H9 (cell line): ENCODE measurements around the gene IER3. TPM values are rescaled to one million over a fixed set of nuclear protein-coding genes. Genes with fewer than 3 reads are reported as not detected.

Experiments
- DNase-seq: peaks from one replicate; pipeline ENCODE4 v3.0.0-alpha.2; 2017
- H2AFZ ChIP-seq: one replicate; pipeline ENCODE4 v1.6.1; 2013; ENCODE audit warnings: mild to moderate bottlenecking, low read length, control low read depth, moderate library complexity
- H2AK5ac ChIP-seq: 2 replicates; pipeline ENCODE4 v1.6.1; 2013; ENCODE audit warnings: low read length, control low read depth, mixed read lengths; ENCODE audit not compliant: insufficient read length
- H2BK120ac ChIP-seq: one replicate; pipeline ENCODE4 v1.6.1; 2013; ENCODE audit warnings: low read depth, mild to moderate bottlenecking, low read length, control low read depth, inconsistent platforms; ENCODE audit not compliant: poor library complexity, severe bottlenecking
- H2BK12ac ChIP-seq: 2 replicates; pipeline ENCODE4 v1.6.1; 2013; ENCODE audit warnings: low read length, control low read depth, mixed read lengths, low read depth; ENCODE audit not compliant: insufficient read length
- H2BK15ac ChIP-seq: 2 replicates; pipeline ENCODE4 v1.6.1; 2013; ENCODE audit warnings: low read depth, low read length, control low read depth
- H2BK20ac ChIP-seq: one replicate; pipeline ENCODE4 v1.6.1; 2013; ENCODE audit warnings: low read depth, mild to moderate bottlenecking, low read length, control low read depth, inconsistent platforms; ENCODE audit not compliant: poor library complexity, severe bottlenecking
- H2BK5ac ChIP-seq: 2 replicates; pipeline ENCODE4 v1.6.1; 2013; ENCODE audit warnings: low read length, control low read depth, mixed read lengths; ENCODE audit not compliant: insufficient read length
- H3K14ac ChIP-seq: 2 replicates; pipeline ENCODE4 v1.6.1; 2013; ENCODE audit warnings: low read length, control low read depth; ENCODE audit not compliant: insufficient read depth
- H3K18ac ChIP-seq: 2 replicates; pipeline ENCODE4 v1.6.1; 2013; ENCODE audit warnings: low read depth, mild to moderate bottlenecking, mixed read lengths, low read length, control low read depth; ENCODE audit not compliant: insufficient read length
- H3K23ac ChIP-seq: 2 replicates; pipeline ENCODE4 v1.6.1; 2013; ENCODE audit warnings: low read length, control low read depth, mixed read lengths, low read depth; ENCODE audit not compliant: insufficient read length
- H3K23me2 ChIP-seq: 2 replicates; pipeline ENCODE4 v1.6.1; 2013; ENCODE audit warnings: low read depth, mild to moderate bottlenecking, mixed read lengths, low read length, control low read depth; ENCODE audit not compliant: insufficient read length, poor library complexity, severe bottlenecking
- H3K27ac ChIP-seq: 2 replicates; pipeline ENCODE4 v1.5.1; 2013; ENCODE audit warnings: low read length, control low read depth, mixed read lengths, low read depth; ENCODE audit not compliant: insufficient read length
- H3K27me3 ChIP-seq: 2 replicates; pipeline ENCODE4 v1.6.1; 2013; ENCODE audit warnings: low read length, control low read depth, inconsistent platforms; ENCODE audit not compliant: insufficient read depth
- H3K4ac ChIP-seq: 2 replicates; pipeline ENCODE4 v1.6.1; 2013; ENCODE audit warnings: low read depth, mild to moderate bottlenecking, control low read depth, inconsistent platforms, low read length, moderate library complexity
- H3K4me1 ChIP-seq: 2 replicates; pipeline ENCODE4 v1.6.1; 2013; ENCODE audit warnings: low read length, control low read depth, inconsistent platforms; ENCODE audit not compliant: insufficient read depth
- H3K4me2 ChIP-seq: 2 replicates; pipeline ENCODE4 v1.6.1; 2013; ENCODE audit warnings: low read length, control low read depth, mixed read lengths; ENCODE audit not compliant: insufficient read length, insufficient read depth
- H3K56ac ChIP-seq: 2 replicates; pipeline ENCODE4 v1.6.1; 2013; ENCODE audit warnings: low read depth, mild to moderate bottlenecking, mixed read lengths, low read length, control low read depth; ENCODE audit not compliant: insufficient read length
- H3K79me1 ChIP-seq: 2 replicates; pipeline ENCODE4 v1.6.1; 2013; ENCODE audit warnings: low read depth, mild to moderate bottlenecking, moderate library complexity, low read length, control low read depth, inconsistent platforms; ENCODE audit not compliant: insufficient read depth, poor library complexity, severe bottlenecking
- H3K79me2 ChIP-seq: 2 replicates; pipeline ENCODE4 v1.6.1; 2013; ENCODE audit warnings: low read length, control low read depth, inconsistent platforms; ENCODE audit not compliant: insufficient read depth
- H3K9ac ChIP-seq: 2 replicates; pipeline ENCODE4 v1.6.1; 2013; ENCODE audit warnings: low read length, control low read depth, mixed read lengths; ENCODE audit not compliant: insufficient read length; ENCODE audit errors: extremely low read depth
- H3K9me3 ChIP-seq: one replicate; pipeline ENCODE4 v1.6.1; 2013; ENCODE audit warnings: low read depth, low read length, inconsistent platforms; ENCODE audit not compliant: control insufficient read depth
- H3T11ph ChIP-seq: one replicate; pipeline ENCODE4 v1.6.1; 2013; ENCODE audit warnings: mild to moderate bottlenecking, low read length, control low read depth, inconsistent platforms
- H4K20me1 ChIP-seq: one replicate; pipeline ENCODE4 v1.6.1; 2013; ENCODE audit not compliant: control insufficient read depth, insufficient read length, insufficient read depth
- H4K5ac ChIP-seq: 2 replicates; pipeline ENCODE4 v1.6.1; 2013; ENCODE audit warnings: low read depth, mild to moderate bottlenecking, mixed read lengths, low read length, control low read depth; ENCODE audit not compliant: insufficient read length
- H4K8ac ChIP-seq: replicated peaks from 2 replicates; pipeline ENCODE4 v1.6.1; 2013; ENCODE audit warnings: low read length, control low read depth, mixed read lengths, low read depth; ENCODE audit not compliant: insufficient read length
- H4K91ac ChIP-seq: 2 replicates; pipeline ENCODE4 v1.6.1; 2013; ENCODE audit warnings: low read depth, mild to moderate bottlenecking, moderate library complexity, mixed read lengths, low read length, control low read depth; ENCODE audit not compliant: insufficient read length
- H3K27ac Mint-ChIP-seq, 3 experiments: 2 replicates in 2 of 3; 3 replicates in 1 of 3; pipeline ENCODE4 v1.8.0; 2020 to 2021; ENCODE audit warnings: mixed read lengths in 3 of 3, mild to moderate bottlenecking in 1 of 3, moderate library complexity in 1 of 3
- H3K27me3 Mint-ChIP-seq: 2 replicates; pipeline ENCODE4 v1.8.0; 2021; ENCODE audit warnings: low read depth, mild to moderate bottlenecking, moderate library complexity, mixed read lengths
- H3K36me3 Mint-ChIP-seq, 3 experiments: 2 replicates in 2 of 3; 3 replicates in 1 of 3; pipeline ENCODE4 v1.8.0; 2020 to 2021; ENCODE audit warnings: low read depth in 3 of 3, mixed read lengths in 3 of 3; ENCODE audit not compliant: insufficient read depth in 1 of 3
- H3K4me1 Mint-ChIP-seq, 2 experiments: 2 replicates each; pipeline ENCODE4 v1.8.0; 2020; ENCODE audit warnings: mixed read lengths in 2 of 2
- H3K4me3 Mint-ChIP-seq, 2 experiments: 2 replicates in 1 of 2; 3 replicates in 1 of 2; pipeline ENCODE4 v1.8.0; 2020 to 2021; ENCODE audit warnings: mild to moderate bottlenecking in 2 of 2, mixed read lengths in 2 of 2, moderate library complexity in 1 of 2
- H3K9me3 Mint-ChIP-seq, 2 experiments: 2 replicates in 1 of 2; 3 replicates in 1 of 2; pipeline ENCODE4 v1.8.0; 2020; ENCODE audit warnings: mild to moderate bottlenecking in 2 of 2, mixed read lengths in 2 of 2, moderate library complexity in 1 of 2
- CTCF ChIP-seq: fragments of 200-600 bp; sonication (generic); conservative IDR thresholded peaks from 3 replicates; pipeline ENCODE4 v1.8.0; 2021; ENCODE audit warnings: antibody characterized with exemption, mild to moderate bottlenecking
- WGBS: extraction: QIAGEN DNeasy Blood & Tissue Kit; methylation state at CpG from one replicate; pipeline ENCODE4 v1.1.7; 2013; ENCODE audit warnings: missing lambda C conversion rate, low lambda C conversion rate, mixed read lengths; ENCODE audit not compliant: insufficient read length; ENCODE audit errors: extremely low coverage; 5-methylcytosine and 5-hydroxymethylcytosine counted together
- total RNA-seq: library from RNA; stranded (reverse); gene quantifications from 2 replicates; pipeline ENCODE4 v1.2.1, GENCODE V29; 2021

Gene IER3
- total RNA-seq, 1 experiment from 2014 or later, result 43.5 TPM

GRCh38 chr6:30779850-30780641, 35.7 kb upstream of the IER3 start:
- H4K20me1 ChIP-seq, result no peaks in the 10 kb centered on the region
- H2BK5ac ChIP-seq, result no peak overlapping the region
- no peak overlapping the region for H3K4me2 ChIP-seq
- H2BK20ac ChIP-seq, result no peak overlapping the region
- Mint-ChIP-seq H3K27me3 (peaks cover 11% of the 10 kb centered on the region), H3K4me1 (peaks cover 15 to 17% of the 10 kb centered on the region in 2 experiments), H3K9me3 (peaks cover 11 to 13% of the 10 kb centered on the region in 2 experiments), H3K4me3 (no peak overlapping the region), H3K36me3 (peaks cover 7 to 18% (median 10%) of the 10 kb centered on the region in 3 experiments), H3K27ac (no peak overlapping the region)
- H2AK5ac ChIP-seq, result no peak overlapping the region
- no peaks in the 10 kb centered on the region for H3K9me3 ChIP-seq
- H3K23ac ChIP-seq, result no peak overlapping the region
- H3K4ac ChIP-seq, result no peak overlapping the region
- H3K79me2 ChIP-seq, result no peaks in the 10 kb centered on the region
- no CpG with 5 or more reads among the region's 10 CpGs for WGBS
- no peaks in the 10 kb centered on the region for H3K23me2 ChIP-seq
- H4K8ac ChIP-seq, result no peak overlapping the region
- no peaks in the 10 kb centered on the region; the same call in 1 of the 2 replicates for H3K4me1 ChIP-seq
- no peak overlapping the region for H3T11ph ChIP-seq
- H3K27ac ChIP-seq, result no peak overlapping the region
- TF ChIP-seq CTCF, result no peak
- H3K14ac ChIP-seq, result no peak overlapping the region
- H2BK15ac ChIP-seq, result no peak overlapping the region; the same call in 1 of the 2 replicates
- H3K9ac ChIP-seq, result no peak overlapping the region
- H3K18ac ChIP-seq, result no peak overlapping the region
- no peak overlapping the region for H4K91ac ChIP-seq
- H2AFZ ChIP-seq, result no peak overlapping the region
- H2BK120ac ChIP-seq, result no peak overlapping the region
- no peak overlapping the region for H4K5ac ChIP-seq
- no peaks in the 10 kb centered on the region for H3K27me3 ChIP-seq
- H3K56ac ChIP-seq, result no peak overlapping the region
- H2BK12ac ChIP-seq, result no peak overlapping the region
- no peak for DNase-seq
- no peaks in the 10 kb centered on the region for H3K79me1 ChIP-seq
